GM06990 (cell line): ENCODE data around the gene JUND.

Source experiments
- DNase-seq: peaks from one replicate; pipeline ENCODE4 v3.0.0-alpha.2; 2011; ENCODE audit not compliant: insufficient read length; ENCODE audit errors: extremely low read depth
- H3K27me3 ChIP-seq: replicated peaks from 2 replicates; pipeline ENCODE4 v1.6.0; 2011; ENCODE audit warnings: low read length; ENCODE audit not compliant: control insufficient read depth, insufficient read depth
- H3K36me3 ChIP-seq: 2 replicates; pipeline ENCODE4 v1.5.1; 2011; ENCODE audit warnings: low read length; ENCODE audit not compliant: control insufficient read depth, insufficient read depth
- H3K4me3 ChIP-seq: replicated peaks from 2 replicates; pipeline ENCODE4 v1.5.1; 2011; ENCODE audit warnings: low read depth, mild to moderate bottlenecking, control low read depth, low read length
- CTCF ChIP-seq: IDR thresholded peaks from 2 replicates; pipeline ENCODE4 v1.5.1; 2011; ENCODE audit warnings: low read length, control low read depth, mild to moderate bottlenecking, inconsistent platforms; ENCODE audit not compliant: insufficient read depth, poor library complexity, severe bottlenecking

JUND gene

GRCh38 chr19:18294467-18294864 lies 13.0 kb upstream of the JUND start:
- Histone ChIP-seq H3K4me3 (no peak overlapping the region), H3K36me3 (no peaks in the 10 kb centered on the region), H3K27me3 (no peaks in the 10 kb centered on the region)
- peak; percentile 62 for DNase-seq
- no peak for TF ChIP-seq CTCF

- no peak for TF ChIP-seq CTCF
- no peaks in the 10 kb centered on the region for H3K27me3 ChIP-seq
- no peak for DNase-seq
- no peak overlapping the region for H3K4me3 ChIP-seq
- no peaks in the 10 kb centered on the region for H3K36me3 ChIP-seq
Observed at GRCh38 chr19:18293642-18294466, 12.4 kb upstream of the JUND start.

GRCh38 chr19:18292810-18293641 lies 11.6 kb upstream of the JUND start:
- no peak for TF ChIP-seq CTCF
- Histone ChIP-seq H3K27me3 (no peaks in the 10 kb centered on the region), H3K36me3 (no peaks in the 10 kb centered on the region), H3K4me3 (peak overlapping the region; percentile 81)
- peak; percentile 76 for DNase-seq

- Histone ChIP-seq H3K36me3 (no peaks in the 10 kb centered on the region), H3K27me3 (no peaks in the 10 kb centered on the region), H3K4me3 (peak overlapping the region; percentile 81)
- no peak for TF ChIP-seq CTCF
- no peak for DNase-seq
Observed at GRCh38 chr19:18292462-18292809, 11.0 kb upstream of the JUND start.

- DNase-seq = peak; percentile 89
- TF ChIP-seq CTCF = no peak
- no peaks in the 10 kb centered on the region for H3K27me3 ChIP-seq
- H3K4me3 ChIP-seq = peak overlapping the region; percentile 81
- H3K36me3 ChIP-seq = no peaks in the 10 kb centered on the region
Observed at GRCh38 chr19:18291590-18292461, 10.4 kb upstream of the JUND start.
